ENCODE results near the gene PRSS12. TPM values are rescaled to one million over a fixed set of nuclear protein-coding genes. Genes with fewer than 3 reads are reported as not detected.
"Not testable (repeated sequence)": the region's sequence is repeated elsewhere in the genome, so short reads cannot be mapped to it uniquely, and the experiment has no call there.

The PRSS12 gene, protein sequence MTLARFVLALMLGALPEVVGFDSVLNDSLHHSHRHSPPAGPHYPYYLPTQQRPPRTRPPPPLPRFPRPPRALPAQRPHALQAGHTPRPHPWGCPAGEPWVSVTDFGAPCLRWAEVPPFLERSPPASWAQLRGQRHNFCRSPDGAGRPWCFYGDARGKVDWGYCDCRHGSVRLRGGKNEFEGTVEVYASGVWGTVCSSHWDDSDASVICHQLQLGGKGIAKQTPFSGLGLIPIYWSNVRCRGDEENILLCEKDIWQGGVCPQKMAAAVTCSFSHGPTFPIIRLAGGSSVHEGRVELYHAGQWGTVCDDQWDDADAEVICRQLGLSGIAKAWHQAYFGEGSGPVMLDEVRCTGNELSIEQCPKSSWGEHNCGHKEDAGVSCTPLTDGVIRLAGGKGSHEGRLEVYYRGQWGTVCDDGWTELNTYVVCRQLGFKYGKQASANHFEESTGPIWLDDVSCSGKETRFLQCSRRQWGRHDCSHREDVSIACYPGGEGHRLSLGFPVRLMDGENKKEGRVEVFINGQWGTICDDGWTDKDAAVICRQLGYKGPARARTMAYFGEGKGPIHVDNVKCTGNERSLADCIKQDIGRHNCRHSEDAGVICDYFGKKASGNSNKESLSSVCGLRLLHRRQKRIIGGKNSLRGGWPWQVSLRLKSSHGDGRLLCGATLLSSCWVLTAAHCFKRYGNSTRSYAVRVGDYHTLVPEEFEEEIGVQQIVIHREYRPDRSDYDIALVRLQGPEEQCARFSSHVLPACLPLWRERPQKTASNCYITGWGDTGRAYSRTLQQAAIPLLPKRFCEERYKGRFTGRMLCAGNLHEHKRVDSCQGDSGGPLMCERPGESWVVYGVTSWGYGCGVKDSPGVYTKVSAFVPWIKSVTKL
- total RNA-seq (2021; ENCODE audit: unreplicated experiment) (0.23 TPM), Bru-seq, nascent RNA (percentile 13 among the genes with signal in this experiment), BruChase-seq, experiment 1, labeled RNA remaining after a 2-hour chase (percentile 12 among the genes with signal in this experiment), BruChase-seq, experiment 2, labeled RNA remaining after a 6-hour chase (percentile 10 among the genes with signal in this experiment)
- polyA plus RNA-seq (2012; ENCODE audit: insufficient read length): not detected
- long read RNA-seq, partial matches to known transcripts: 1 of 1 reads
- long read RNA-seq, other reads (novel, unspliced or antisense): 0 of 1 reads

GRCh38 chr4:118352843-118353533 lies at the start of gene PRSS12:
TSS of gene PRSS12 (minus strand) at chr4:118353003. CDS start at chr4:118352720, 283 bp downstream.
- BruUV-seq (replicated peaks): no TSS peak
- TF ChIP-seq SIN3A (IDR thresholded peaks at IDR 0.05; ENCODE audit: borderline replicate concordance, insufficient read depth, low read depth, low read length): no peak
- TF ChIP-seq CTCF (IDR thresholded peaks at IDR 0.05): peak; percentile 84
- TF ChIP-seq POLR2AphosphoS5 (IDR thresholded peaks at IDR 0.05; ENCODE audit: low read depth, low read length): no peak
- ATAC-seq: peak; percentile 94
- no peak within 1 kb of the TSS for H3K27ac ChIP-seq (ENCODE audit: low read length)
- POLR2A ChIA-PET: interaction anchor here (1.1 kb wide), 1 partner anchor 14 kb away, joined by 3 read pairs; no protein-coding TSS in a partner anchor
- CTCF ChIA-PET: no interaction called here
- in situ Hi-C loops (cut with HindIII; ENCODE audit: low pct_unique_long_range_greater_than_20kb, low sequenced_read_pairs) (no loop called here), intact Hi-C loops (cut with micrococcal nuclease; ENCODE audit: unreplicated experiment) (loop anchor here (2.0 kb wide), 1 partner anchor 72 kb away; no protein-coding TSS in a partner anchor)
- no peaks in the 10 kb centered on the region for H3K9me3 ChIP-seq (ENCODE audit: control insufficient read depth, insufficient read depth, low read depth, low read length)
- H3K4me1 ChIP-seq (ENCODE audit: control insufficient read depth, insufficient read depth, low read length): no peaks in the 10 kb centered on the region
- H3K36me3 ChIP-seq (ENCODE audit: control insufficient read depth, insufficient read depth, low read length): no peaks in the 10 kb centered on the region
- no peak for DNase-seq (ENCODE audit: low read depth, low spot score)
- H3K4me3 ChIP-seq (ENCODE audit: low read depth in 2 of 2, low read length in 2 of 2): peak within 1 kb of the TSS; percentile 30 to 40
- peaks cover 14% of the 10 kb centered on the region for H3K27me3 ChIP-seq (ENCODE audit: control insufficient read depth, insufficient read depth, low read length)

DNA sequence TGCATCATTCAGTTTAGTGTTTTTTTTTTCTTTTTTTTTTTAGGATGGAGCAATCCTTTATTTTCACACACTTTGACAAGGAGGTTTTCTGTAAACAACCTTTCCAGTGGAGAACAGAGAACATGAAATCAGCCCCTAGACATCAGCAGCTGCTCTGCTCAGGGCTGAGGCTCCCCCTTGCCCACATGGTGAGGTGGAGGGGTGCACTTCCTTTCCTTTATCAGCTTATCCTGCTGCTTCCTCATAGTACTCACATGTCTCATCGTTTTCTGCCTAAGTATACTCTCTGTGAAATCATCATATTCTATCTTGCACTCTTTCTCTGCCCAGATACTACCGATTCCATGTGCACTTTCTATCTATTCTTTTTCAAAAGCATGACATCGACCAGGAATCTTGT lies 47.6 kb upstream of the PRSS12 start:
- DNase-seq (ENCODE audit: low read depth, low spot score): no peak
- in situ Hi-C loops (cut with HindIII; ENCODE audit: low pct_unique_long_range_greater_than_20kb, low sequenced_read_pairs) (no loop called here), intact Hi-C loops (cut with micrococcal nuclease; ENCODE audit: unreplicated experiment) (no loop called here)
- BruUV-seq (replicated peaks): no TSS peak
- H3K27me3 ChIP-seq (ENCODE audit: control insufficient read depth, insufficient read depth, low read length): no peaks in the 10 kb centered on the region
- H3K9me3 ChIP-seq (ENCODE audit: control insufficient read depth, insufficient read depth, low read depth, low read length): no peaks in the 10 kb centered on the region
- H3K4me1 ChIP-seq (ENCODE audit: control insufficient read depth, insufficient read depth, low read length): no peaks in the 10 kb centered on the region
- ATAC-seq: no peak
- ChIA-PET CTCF (no interaction called here), POLR2A (no interaction called here)
- no peak for TF ChIP-seq TCF7L2 (IDR thresholded peaks at IDR 0.05; ENCODE audit: low read depth, low read length)
- TF ChIP-seq SIN3A (IDR thresholded peaks at IDR 0.05; ENCODE audit: borderline replicate concordance, insufficient read depth, low read depth, low read length): no peak
- no peak for TF ChIP-seq CTCF (IDR thresholded peaks at IDR 0.05)
- no peak for TF ChIP-seq REST (IDR thresholded peaks at IDR 0.05; ENCODE audit: insufficient read depth in 1 of 2, low read depth in 2 of 2, low read length in 1 of 2)
- no peak for TF ChIP-seq POLR2AphosphoS5 (IDR thresholded peaks at IDR 0.05; ENCODE audit: low read depth, low read length)
- H3K4me3 ChIP-seq (ENCODE audit: low read depth in 2 of 2, low read length in 2 of 2): no peak overlapping the region
- no peaks in the 10 kb centered on the region for H3K36me3 ChIP-seq (ENCODE audit: control insufficient read depth, insufficient read depth, low read length)
- no peak overlapping the region for H3K27ac ChIP-seq (ENCODE audit: low read length)

DNA sequence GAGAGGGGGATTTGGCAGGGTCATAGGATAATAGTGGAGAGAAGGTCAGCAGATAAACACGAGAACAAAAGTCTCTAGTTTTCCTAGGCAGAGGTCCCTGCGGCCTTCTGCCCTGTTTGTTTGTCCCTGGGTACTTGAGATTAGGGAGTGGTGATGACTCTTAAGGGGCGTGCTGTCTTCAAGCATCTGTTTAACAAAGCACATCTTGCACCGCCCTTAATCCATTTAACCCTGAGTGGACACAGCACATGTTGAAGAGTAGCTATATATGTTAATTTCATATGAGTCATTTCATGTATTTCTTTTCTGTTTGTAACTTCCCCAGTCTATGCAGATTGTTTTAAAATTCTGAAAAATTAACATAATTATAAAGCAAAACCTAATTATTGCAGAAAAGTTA lies 47.1 kb upstream of the PRSS12 start:
- intact Hi-C loops (cut with micrococcal nuclease; ENCODE audit: unreplicated experiment); POLR2A ChIA-PET; H3K4me3 ChIP-seq (ENCODE audit: low read depth in 2 of 2, low read length in 2 of 2); BruUV-seq (replicated peaks); H3K27ac ChIP-seq (ENCODE audit: low read length); H3K36me3 ChIP-seq (ENCODE audit: control insufficient read depth, insufficient read depth, low read length); H3K4me1 ChIP-seq (ENCODE audit: control insufficient read depth, insufficient read depth, low read length); H3K27me3 ChIP-seq (ENCODE audit: control insufficient read depth, insufficient read depth, low read length); in situ Hi-C loops (cut with HindIII; ENCODE audit: low pct_unique_long_range_greater_than_20kb, low sequenced_read_pairs); CTCF ChIA-PET; DNase-seq (ENCODE audit: low read depth, low spot score); H3K9me3 ChIP-seq (ENCODE audit: control insufficient read depth, insufficient read depth, low read depth, low read length); ATAC-seq: not testable (repeated sequence)
